Liver (tissue), 9 donors: ENCODE results near the gene LDAH. TPM values are rescaled to one million over a fixed set of nuclear protein-coding genes. Genes with fewer than 3 reads are reported as not detected.

ENCODE experiments used
- DNase-seq: peaks from one replicate; pipeline ENCODE4 v3.0.0-alpha.2; 2017; ENCODE audit warnings: low spot score
- H3K27ac ChIP-seq, 2 donors: one replicate each; pipeline ENCODE4 v1.7.0; 2013; ENCODE audit warnings: inconsistent platforms in 2 of 2, low read length in 2 of 2, control low read depth in 1 of 2, low read depth in 1 of 2, mild to moderate bottlenecking in 1 of 2
- H3K27me3 ChIP-seq, 4 donors: one replicate each; pipeline versions ENCODE4 v1.6.1 to v1.7.0; 2013; ENCODE audit warnings: low read length in 3 of 4, inconsistent platforms in 1 of 4, mild to moderate bottlenecking in 1 of 4, moderate library complexity in 1 of 4; ENCODE audit not compliant: control insufficient read depth in 4 of 4, insufficient read depth in 4 of 4
- H3K36me3 ChIP-seq, 4 donors: one replicate each; pipeline versions ENCODE4 v1.6.1 to v1.7.0; 2013; ENCODE audit warnings: low read length in 3 of 4, mild to moderate bottlenecking in 3 of 4, low read depth in 1 of 4, moderate library complexity in 1 of 4; ENCODE audit not compliant: control insufficient read depth in 4 of 4, insufficient read depth in 3 of 4
- H3K4me1 ChIP-seq, 4 donors: one replicate each; pipeline versions ENCODE4 v1.6.1 to v1.7.0; 2013; ENCODE audit warnings: low read length in 3 of 4, mild to moderate bottlenecking in 3 of 4, moderate library complexity in 1 of 4; ENCODE audit not compliant: control insufficient read depth in 4 of 4, insufficient read depth in 4 of 4
- H3K4me3 ChIP-seq, 3 donors: one replicate each; pipeline versions ENCODE4 v1.6.1 to v1.7.0; 2013; ENCODE audit warnings: low read length in 3 of 3, control low read depth in 1 of 3, low read depth in 1 of 3, mild to moderate bottlenecking in 1 of 3
- H3K9ac ChIP-seq, 2 donors: one replicate each; pipeline ENCODE4 v1.7.0; 2013; ENCODE audit warnings: low read length in 2 of 2, mild to moderate bottlenecking in 2 of 2, moderate library complexity in 2 of 2, control low read depth in 1 of 2, low read depth in 1 of 2
- H3K9me3 ChIP-seq, 4 donors: one replicate each; pipeline versions ENCODE4 v1.6.1 to v1.7.0; 2013; ENCODE audit warnings: low read length in 3 of 4; ENCODE audit not compliant: control insufficient read depth in 4 of 4
- ATF3 ChIP-seq: IDR thresholded peaks from 2 replicates; pipeline ENCODE4 v1.6.1; 2016; ENCODE audit warnings: antibody characterized with exemption
- CTCF ChIP-seq: fragments of 150-350 bp; IDR thresholded peaks from 2 replicates; pipeline ENCODE4 v1.5.1; 2017; ENCODE audit warnings: improper control_type of control experiment, low read depth, low read length; ENCODE audit not compliant: missing input control
- EGR1 ChIP-seq, 2 donors: IDR thresholded peaks; 2 replicates each; pipeline ENCODE4 v1.6.1; 2016 to 2018; ENCODE audit warnings: antibody characterized with exemption in 2 of 2, low read depth in 2 of 2
- FOXA1 ChIP-seq: IDR thresholded peaks from 2 replicates; pipeline ENCODE4 v1.6.1; 2016; ENCODE audit warnings: antibody characterized with exemption
- GABPA ChIP-seq, 2 donors: IDR thresholded peaks in 1 of 2; conservative IDR thresholded peaks in 1 of 2; 2 replicates each; pipeline ENCODE4 v1.6.1; 2016; ENCODE audit warnings: antibody characterized with exemption in 2 of 2, mild to moderate bottlenecking in 1 of 2, moderate library complexity in 1 of 2
- HNF4A ChIP-seq, 2 donors: conservative IDR thresholded peaks; 2 replicates each; pipeline ENCODE4 v1.6.1; 2016; ENCODE audit warnings: antibody characterized with exemption in 2 of 2, mild to moderate bottlenecking in 2 of 2
- HNF4G ChIP-seq: IDR thresholded peaks from 2 replicates; pipeline ENCODE4 v1.6.1; 2016; ENCODE audit warnings: antibody characterized with exemption
- JUND ChIP-seq, 2 donors: IDR thresholded peaks; 2 replicates each; pipeline ENCODE4 v1.6.1; 2016; ENCODE audit warnings: antibody characterized with exemption in 2 of 2
- MAX ChIP-seq: IDR thresholded peaks from 2 replicates; pipeline ENCODE4 v1.6.1; 2016; ENCODE audit warnings: antibody characterized with exemption
- RAD21 ChIP-seq, 2 donors: IDR thresholded peaks; 2 replicates each; pipeline ENCODE4 v1.6.1; 2016; ENCODE audit warnings: antibody characterized with exemption in 2 of 2, mild to moderate bottlenecking in 2 of 2
- REST ChIP-seq: IDR thresholded peaks from 2 replicates; pipeline ENCODE4 v1.6.1; 2016; ENCODE audit warnings: antibody characterized with exemption, mild to moderate bottlenecking
- RXRA ChIP-seq, 2 donors: IDR thresholded peaks; 2 replicates each; pipeline ENCODE4 v1.6.1; 2017 to 2018; ENCODE audit warnings: antibody characterized with exemption in 2 of 2, mild to moderate bottlenecking in 1 of 2
- SP1 ChIP-seq: IDR thresholded peaks from 2 replicates; pipeline ENCODE4 v1.6.1; 2018; ENCODE audit warnings: antibody characterized with exemption, mild to moderate bottlenecking
- ZBTB33 ChIP-seq: IDR thresholded peaks from 2 replicates; pipeline ENCODE4 v1.6.1; 2016; ENCODE audit warnings: antibody characterized with exemption
- WGBS: extraction: QIAGEN DNeasy Blood & Tissue Kit; methylation state at CpG from one replicate; pipeline ENCODE4 v1.1.7; 2013; 5-methylcytosine and 5-hydroxymethylcytosine counted together
- polyA plus RNA-seq, 2 donors: library from polyadenylated mRNA; stranded (reverse) in 1 of 2; unstranded in 1 of 2; fragments of 200-250 nt in 1 of 2; fragments of >200 nt in 1 of 2; fragmentation: Nextera tagmentation in 1 of 2; extraction: Ambion mirVana in 1 of 2; gene quantifications; one replicate each; pipeline versions ENCODE4 v1.2.1 to v1.2.3, GENCODE V29; 2013 to 2015
- total RNA-seq, 2 donors: library from RNA; depleted of rRNA; stranded (reverse); fragments of >200 nt; gene quantifications; one replicate each; pipeline ENCODE4 v1.2.3, GENCODE V29; 2014
- donor health status: healthy.
- donor health status: healthy.
- donor health status: healthy.
- donor health status: healthy.
- donor health status: healthy.

LDAH gene
- total and polyA plus RNA-seq, 4 donors = 5.8 to 17.7 (median 9.7) TPM

- no peak for TF ChIP-seq FOXA1
- H3K9ac ChIP-seq = no peak overlapping the region
- no peaks in the 10 kb centered on the region for H3K9me3 ChIP-seq
- WGBS = 51% methylated on average over 17 of the region's 17 CpGs
- H3K36me3 ChIP-seq = no peaks in the 10 kb centered on the region
- H3K4me1 ChIP-seq = peaks cover 4 to 31% (median 20%) of the 10 kb centered on the region in 4 donors
- no peak for DNase-seq
- H3K4me3 ChIP-seq = peak overlapping the region in 2 of 3 donors; percentile 42 to 67
- no peak overlapping the region for H3K27ac ChIP-seq
- no peaks in the 10 kb centered on the region for H3K27me3 ChIP-seq
Observed at GRCh38 chr2:20664431-20665242, 158.3 kb downstream of the LDAH start.

- no peak overlapping the region for H3K4me3 ChIP-seq
- no peaks in the 10 kb centered on the region for H3K36me3 ChIP-seq
- H3K9me3 ChIP-seq = no peaks in the 10 kb centered on the region
- H3K27me3 ChIP-seq = no peaks in the 10 kb centered on the region
- H3K4me1 ChIP-seq = peaks cover 4 to 30% (median 20%) of the 10 kb centered on the region in 4 donors
- H3K9ac ChIP-seq = no peak overlapping the region
- TF ChIP-seq GABPA (IDR thresholded peaks at IDR 0.05 in 1 of 2, conservative IDR thresholded peaks at IDR 0.05 in 1 of 2) (no peak), SP1 (no peak), ATF3 (no peak), REST (no peak), ZBTB33 (no peak), RAD21 (IDR thresholded peaks at IDR 0.05) (no peak), HNF4A (conservative IDR thresholded peaks at IDR 0.05) (no peak), FOXA1 (no peak), RXRA (IDR thresholded peaks at IDR 0.05) (no peak), JUND (IDR thresholded peaks at IDR 0.05) (no peak), MAX (no peak), HNF4G (no peak), EGR1 (IDR thresholded peaks at IDR 0.05; ENCODE audit: low read depth in 2 of 2) (no peak), CTCF (no peak)
- no peak for DNase-seq
- 90% methylated on average over 2 of the region's 2 CpGs for WGBS
- H3K27ac ChIP-seq = no peak overlapping the region
Observed at GRCh38 chr2:20664071-20664390, 158.9 kb downstream of the LDAH start.
